ENCODE results near the gene ELP4. TPM values are rescaled to one million over a fixed set of nuclear protein-coding genes. Genes with fewer than 3 reads are reported as not detected.
A peak's percentile ranks its signal among the peaks of the same experiment; 100 is the strongest.

ELP4 gene
- total RNA-seq, 5 donors from 2014 or later (not counting 1 experiment from before 2014, with no cell fraction given): 15.9 to 22.2 (median 17.2) TPM

DNA sequence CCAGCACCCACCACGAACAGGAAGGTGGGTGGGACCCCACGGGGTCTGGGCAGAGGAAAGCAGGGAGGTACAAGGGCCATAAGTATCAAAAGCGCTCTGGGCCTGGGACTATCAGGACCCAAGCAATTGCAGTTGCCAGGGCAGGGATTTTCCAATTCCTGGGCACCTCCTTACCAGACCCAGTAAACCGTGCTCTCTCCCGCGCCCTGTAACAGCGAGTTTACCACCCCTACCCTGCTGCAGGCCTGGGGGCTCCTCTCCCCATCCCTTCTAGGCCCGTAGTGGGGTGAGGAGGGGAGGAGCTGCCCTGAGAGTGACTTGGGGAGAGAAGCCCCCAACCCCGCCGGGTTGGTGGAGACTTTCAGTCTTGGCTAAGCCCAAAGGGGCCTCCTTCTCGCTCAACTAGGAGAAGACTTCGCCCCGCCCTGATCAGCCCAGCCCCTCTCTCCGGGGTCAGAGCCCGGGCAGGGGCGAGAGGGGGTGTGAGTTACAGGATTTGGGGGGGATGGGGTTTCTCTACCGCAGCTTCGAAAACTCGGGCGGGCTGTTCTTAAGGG lies 296.1 kb downstream of the ELP4 start:
- H3K27ac Mint-ChIP-seq: no peak overlapping the region
- no peak for ATAC-seq (replicated peaks in 1 of 4)
- 11% methylated on average over 4 of the region's 20 CpGs for WGBS (ENCODE audit: insufficient coverage)
- Histone ChIP-seq H3K36me3 (ENCODE audit: control insufficient read depth in 2 of 2, extremely low read depth in 1 of 2, insufficient read depth in 1 of 2, low read length in 1 of 2) (no peaks in the 10 kb centered on the region), H3K27me3 (replicated peaks in 1 of 2; ENCODE audit: control insufficient read depth in 2 of 2, extremely low read depth in 1 of 2, insufficient read depth in 2 of 2, low read length in 1 of 2) (peaks cover 30 to 87% of the 10 kb centered on the region in 2 experiments), H3K4me1 (ENCODE audit: control insufficient read depth in 1 of 2, extremely low read depth in 1 of 2, insufficient read depth in 2 of 2, low read length in 2 of 2) (peaks cover 13 to 40% of the 10 kb centered on the region in 2 experiments), H3K4me3 (ENCODE audit: control insufficient read depth in 1 of 2, extremely low read depth in 1 of 2, low read length in 1 of 2) (peak overlapping the region in 1 of 2 donors; percentile 18), H3K9me3 (no peaks in the 10 kb centered on the region), H3K27ac (ENCODE audit: low read length) (no peak overlapping the region)
- H3K4me1 Mint-ChIP-seq: peaks cover 50 to 57% (median 51%) of the 10 kb centered on the region in 3 donors
- CTCF ChIA-PET: no interaction called here
- DNase-seq: no peak
- peaks cover 4% of the 10 kb centered on the region for H3K36me3 Mint-ChIP-seq
- POLR2A ChIA-PET: no interaction called here
- H3K27me3 Mint-ChIP-seq: peaks cover 77 to 83% of the 10 kb centered on the region in 2 donors
- H3K9me3 Mint-ChIP-seq: peaks cover under 1 to 4% (median 4%) of the 10 kb centered on the region in 3 donors
- peak overlapping the region in 1 of 3 donors; percentile 33 for H3K4me3 Mint-ChIP-seq

DNA sequence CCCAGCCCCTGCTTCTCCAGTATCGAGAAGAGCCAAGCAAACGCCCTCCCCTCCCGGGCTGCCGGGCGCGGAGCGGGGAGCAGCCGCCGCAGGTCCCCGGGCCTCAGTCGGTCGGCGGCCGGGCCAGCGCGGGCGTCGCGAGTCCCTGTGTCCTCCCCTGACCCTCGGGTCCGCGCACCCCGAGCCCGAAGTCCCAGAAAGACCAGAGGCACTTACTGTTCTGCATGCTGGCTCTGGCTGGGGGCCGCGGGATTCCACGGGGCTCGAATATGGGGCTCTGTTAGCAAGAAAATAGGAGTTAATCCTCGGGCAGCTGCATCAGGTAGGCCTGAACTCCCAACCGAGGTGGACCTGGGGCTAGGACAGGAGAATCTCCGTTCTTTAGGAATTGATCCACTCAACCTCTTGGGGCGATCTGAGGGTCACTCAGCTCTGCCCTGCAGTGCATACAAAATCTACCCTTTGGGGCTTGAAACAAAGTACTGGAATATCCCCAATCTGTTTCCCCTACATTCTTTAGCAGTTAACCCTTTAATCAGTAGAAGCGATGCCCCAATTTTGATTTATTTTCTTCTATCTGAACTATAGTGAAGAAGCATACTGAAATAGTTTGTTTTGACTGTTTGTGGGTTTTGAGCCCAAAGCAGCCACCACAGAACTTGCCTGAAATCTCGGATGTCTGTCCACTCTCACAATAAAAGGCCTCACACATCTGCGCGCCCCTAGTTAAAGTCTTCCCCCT lies 296.8 kb downstream of the ELP4 start:
- Mint-ChIP-seq H3K27ac (no peak overlapping the region), H3K27me3 (peaks cover 76 to 82% of the 10 kb centered on the region in 2 donors), H3K4me3 (no peak overlapping the region), H3K4me1 (peaks cover 51 to 62% (median 54%) of the 10 kb centered on the region in 3 donors), H3K36me3 (peaks cover 4% of the 10 kb centered on the region), H3K9me3 (peaks cover 0 to 4% (median under 1%) of the 10 kb centered on the region in 3 donors)
- WGBS (ENCODE audit: insufficient coverage): 10% methylated on average over 32 of the region's 36 CpGs
- no peak for ATAC-seq (replicated peaks in 1 of 4)
- no peak overlapping the region for H3K27ac ChIP-seq (ENCODE audit: low read length)
- H3K36me3 ChIP-seq (ENCODE audit: control insufficient read depth in 2 of 2, extremely low read depth in 1 of 2, insufficient read depth in 1 of 2, low read length in 1 of 2): no peaks in the 10 kb centered on the region
- H3K9me3 ChIP-seq: no peaks in the 10 kb centered on the region
- CTCF ChIA-PET: no interaction called here
- H3K4me1 ChIP-seq (ENCODE audit: control insufficient read depth in 1 of 2, extremely low read depth in 1 of 2, insufficient read depth in 2 of 2, low read length in 2 of 2): peaks cover 19 to 46% of the 10 kb centered on the region in 2 experiments
- peaks cover 28 to 87% of the 10 kb centered on the region in 2 experiments for H3K27me3 ChIP-seq (replicated peaks in 1 of 2; ENCODE audit: control insufficient read depth in 2 of 2, extremely low read depth in 1 of 2, insufficient read depth in 2 of 2, low read length in 1 of 2)
- POLR2A ChIA-PET: no interaction called here
- no peak for DNase-seq
- no peak overlapping the region for H3K4me3 ChIP-seq (ENCODE audit: control insufficient read depth in 1 of 2, extremely low read depth in 1 of 2, low read length in 1 of 2)

DNA sequence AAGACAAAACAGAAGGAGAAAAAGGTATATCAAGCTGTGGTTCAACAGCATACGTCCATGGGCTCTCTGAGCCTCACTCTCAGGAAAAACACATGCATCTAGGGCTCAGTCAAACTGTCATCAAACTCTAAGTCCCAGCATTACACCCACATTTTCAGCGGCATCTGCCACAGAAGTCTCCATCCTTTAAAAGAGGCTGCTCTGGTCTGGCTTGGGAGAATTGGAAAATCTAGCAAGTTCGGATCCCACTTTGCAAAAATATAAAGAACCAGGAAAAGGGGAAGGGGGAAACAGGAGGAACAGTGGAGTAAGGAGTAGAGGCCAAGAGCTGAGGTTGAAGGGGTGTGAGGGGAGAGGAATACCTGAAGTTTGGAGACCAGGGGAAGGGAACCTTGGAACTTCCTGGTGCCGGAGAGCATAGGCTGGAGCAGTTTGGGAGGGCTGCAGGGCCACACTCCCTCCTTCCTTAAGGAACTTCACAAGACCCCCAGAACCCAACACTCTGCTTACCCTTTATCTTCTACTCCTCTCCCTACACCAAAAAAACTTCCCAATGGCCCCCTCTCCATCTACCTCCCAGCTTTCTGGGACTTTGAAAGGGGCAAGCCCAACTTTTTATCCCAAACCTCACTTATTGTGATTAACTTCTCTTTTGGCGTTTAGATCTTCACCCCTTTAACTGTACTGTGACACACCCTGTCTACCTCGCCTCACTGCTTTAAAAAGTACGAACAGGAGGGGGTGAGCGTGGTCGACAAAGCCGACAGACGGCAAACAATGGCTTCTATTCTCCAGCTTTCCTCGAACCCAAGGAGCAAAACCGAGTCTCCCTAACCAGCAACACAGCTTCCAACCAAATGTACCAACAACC lies 297.6 kb downstream of the ELP4 start:
- Histone ChIP-seq H3K4me3 (ENCODE audit: control insufficient read depth in 1 of 2, extremely low read depth in 1 of 2, low read length in 1 of 2) (no peak overlapping the region), H3K27me3 (replicated peaks in 1 of 2; ENCODE audit: control insufficient read depth in 2 of 2, extremely low read depth in 1 of 2, insufficient read depth in 2 of 2, low read length in 1 of 2) (peaks cover 24 to 93% of the 10 kb centered on the region in 2 experiments), H3K4me1 (ENCODE audit: control insufficient read depth in 1 of 2, extremely low read depth in 1 of 2, insufficient read depth in 2 of 2, low read length in 2 of 2) (peaks cover 21 to 54% of the 10 kb centered on the region in 2 experiments), H3K27ac (ENCODE audit: low read length) (no peak overlapping the region), H3K9me3 (no peaks in the 10 kb centered on the region), H3K36me3 (ENCODE audit: control insufficient read depth in 2 of 2, extremely low read depth in 1 of 2, insufficient read depth in 1 of 2, low read length in 1 of 2) (no peaks in the 10 kb centered on the region)
- Mint-ChIP-seq H3K4me1 (peaks cover 55 to 68% (median 58%) of the 10 kb centered on the region in 3 donors), H3K36me3 (peaks cover 4% of the 10 kb centered on the region), H3K27ac (peak overlapping the region in 1 of 2 donors; percentile 62), H3K27me3 (peaks cover 76 to 83% of the 10 kb centered on the region in 2 donors), H3K4me3 (peak overlapping the region in 1 of 3 donors; percentile 22), H3K9me3 (peaks cover 0 to 4% (median 0%) of the 10 kb centered on the region in 3 donors)
- POLR2A ChIA-PET: no interaction called here
- DNase-seq: no peak
- no peak for ATAC-seq (replicated peaks in 1 of 4)
- CTCF ChIA-PET: no interaction called here
- 23% methylated on average over 10 of the region's 13 CpGs for WGBS (ENCODE audit: insufficient coverage)

DNA sequence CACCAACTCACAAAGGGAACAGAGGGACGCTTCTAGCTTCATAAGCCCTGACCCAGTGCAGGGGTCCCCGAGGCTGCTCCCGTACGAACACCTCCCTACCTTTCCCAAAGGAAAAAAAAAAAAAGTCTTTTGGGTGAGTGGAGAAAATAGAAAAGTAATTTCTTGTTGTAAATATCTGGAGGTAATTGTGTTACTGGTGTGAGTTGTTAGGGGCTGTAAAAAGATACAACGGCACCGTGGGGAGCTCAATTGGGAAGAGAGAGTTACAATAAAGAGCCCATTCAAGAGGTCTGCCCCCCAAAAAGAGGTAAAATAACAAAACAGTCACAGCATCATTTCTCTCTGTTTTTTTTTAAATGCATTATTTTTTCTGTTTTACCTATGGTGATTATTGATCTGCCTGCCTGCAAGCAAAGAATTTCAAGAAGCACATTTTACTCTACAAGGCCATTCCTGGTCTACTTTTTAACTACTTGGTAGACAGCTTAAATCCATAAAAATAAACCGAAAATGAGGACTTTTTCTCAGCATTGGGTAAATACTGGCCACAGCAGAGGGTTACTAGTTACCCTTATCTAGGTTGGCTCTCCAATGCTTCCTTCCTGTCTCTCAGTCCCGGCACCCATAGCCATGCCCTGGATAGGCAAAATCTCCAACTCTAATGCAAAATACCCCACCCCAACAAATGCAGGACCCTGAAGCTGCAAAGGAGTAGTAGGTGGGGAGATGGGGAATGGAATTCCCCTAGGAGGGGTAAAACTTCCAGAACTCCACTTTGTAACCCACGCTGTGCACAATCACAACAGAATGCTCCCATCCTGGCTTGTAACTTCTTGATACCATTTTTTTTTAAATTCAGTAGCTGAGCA lies 298.5 kb downstream of the ELP4 start:
- peak overlapping the region in 1 of 2 donors; percentile 62 for H3K27ac Mint-ChIP-seq
- no peaks in the 10 kb centered on the region for H3K9me3 ChIP-seq
- POLR2A ChIA-PET: no interaction called here

DNA sequence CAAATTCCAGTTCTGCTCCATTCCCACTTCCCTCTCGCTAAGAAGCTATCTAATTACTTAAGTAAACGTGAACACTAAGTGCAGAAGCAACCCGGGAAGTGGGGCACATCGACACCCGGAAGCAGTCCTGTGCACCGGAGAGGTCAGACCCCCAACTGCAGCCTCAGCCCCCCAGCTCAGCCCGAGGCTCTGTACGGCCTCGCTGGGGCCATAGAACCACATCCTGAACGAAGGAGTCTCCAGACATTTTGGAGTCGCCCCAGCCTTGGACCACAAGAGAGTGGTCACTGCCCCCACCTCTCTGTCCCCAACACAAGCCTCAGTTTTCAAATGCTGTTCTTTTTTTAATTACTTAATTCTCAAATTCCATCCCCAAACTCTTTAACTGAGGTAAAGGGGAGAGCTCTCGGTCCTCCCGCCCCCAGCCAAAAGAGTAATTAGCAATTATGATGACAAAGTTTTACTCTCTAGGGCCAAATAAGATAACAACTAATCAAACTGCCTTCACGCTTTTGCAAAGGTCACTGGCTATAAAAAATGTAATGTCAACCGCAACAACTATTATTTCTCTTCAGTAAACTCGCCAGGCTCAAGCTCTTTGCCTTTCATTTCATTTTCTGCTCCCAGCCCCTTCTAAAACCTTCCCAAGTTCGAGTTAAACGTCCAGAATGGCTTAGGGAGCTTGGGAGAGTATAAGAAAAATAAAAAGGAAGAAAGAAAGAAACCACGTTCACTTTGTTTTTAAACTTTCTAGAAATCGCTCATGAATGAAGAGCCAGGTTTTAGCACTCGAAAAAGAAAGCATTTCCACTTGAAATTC lies 299.4 kb downstream of the ELP4 start:
- CTCF ChIA-PET: no interaction called here
- H3K4me1 ChIP-seq (ENCODE audit: control insufficient read depth in 1 of 2, extremely low read depth in 1 of 2, insufficient read depth in 2 of 2, low read length in 2 of 2): peaks cover 25 to 66% of the 10 kb centered on the region in 2 experiments
- ATAC-seq (replicated peaks in 1 of 4) (no peak), DNase-seq (no peak)
- H3K9me3 Mint-ChIP-seq: no peaks in the 10 kb centered on the region
- POLR2A ChIA-PET: no interaction called here
- H3K4me1 Mint-ChIP-seq: peaks cover 52 to 57% (median 56%) of the 10 kb centered on the region in 3 donors
- no peaks in the 10 kb centered on the region for H3K36me3 Mint-ChIP-seq
- WGBS (ENCODE audit: insufficient coverage): 12% methylated on average over 11 of the region's 21 CpGs
- no peak overlapping the region for H3K27ac ChIP-seq (ENCODE audit: low read length)
- H3K27me3 ChIP-seq (replicated peaks in 1 of 2; ENCODE audit: control insufficient read depth in 2 of 2, extremely low read depth in 1 of 2, insufficient read depth in 2 of 2, low read length in 1 of 2): peaks cover 24 to 95% of the 10 kb centered on the region in 2 experiments
- peaks cover 62 to 76% of the 10 kb centered on the region in 2 donors for H3K27me3 Mint-ChIP-seq
- H3K9me3 ChIP-seq: no peaks in the 10 kb centered on the region
- H3K27ac Mint-ChIP-seq: no peak overlapping the region
- peak overlapping the region; percentile 70 to 82 (median 72) for H3K4me3 Mint-ChIP-seq
- H3K4me3 ChIP-seq (ENCODE audit: control insufficient read depth in 1 of 2, extremely low read depth in 1 of 2, low read length in 1 of 2): no peak overlapping the region
- H3K36me3 ChIP-seq (ENCODE audit: control insufficient read depth in 2 of 2, extremely low read depth in 1 of 2, insufficient read depth in 1 of 2, low read length in 1 of 2): no peaks in the 10 kb centered on the region

More for the DNA sequence above, 298.5 kb downstream of the ELP4 start:
- H3K4me3 Mint-ChIP-seq: peak overlapping the region in 1 of 3 donors; percentile 22
- H3K36me3 ChIP-seq (ENCODE audit: control insufficient read depth in 2 of 2, extremely low read depth in 1 of 2, insufficient read depth in 1 of 2, low read length in 1 of 2): no peaks in the 10 kb centered on the region
- CTCF ChIA-PET: interaction anchor here in 1 of 2 donors (0.7 kb wide), 1 partner anchor 491 kb away, joined by 3 read pairs; no protein-coding TSS in a partner anchor
- peaks cover 24 to 95% of the 10 kb centered on the region in 2 experiments for H3K27me3 ChIP-seq (replicated peaks in 1 of 2; ENCODE audit: control insufficient read depth in 2 of 2, extremely low read depth in 1 of 2, insufficient read depth in 2 of 2, low read length in 1 of 2)
- no peak for ATAC-seq (replicated peaks in 1 of 4)
- no peak overlapping the region for H3K27ac ChIP-seq (ENCODE audit: low read length)
- 0% methylated on average over 1 of the region's 9 CpGs for WGBS (ENCODE audit: insufficient coverage)
- no peak overlapping the region for H3K4me3 ChIP-seq (ENCODE audit: control insufficient read depth in 1 of 2, extremely low read depth in 1 of 2, low read length in 1 of 2)
- peaks cover 4% of the 10 kb centered on the region for H3K36me3 Mint-ChIP-seq
- peaks cover 0 to 4% (median 0%) of the 10 kb centered on the region in 3 donors for H3K9me3 Mint-ChIP-seq
- H3K4me1 Mint-ChIP-seq: peaks cover 56 to 65% (median 60%) of the 10 kb centered on the region in 3 donors
- peaks cover 24 to 63% of the 10 kb centered on the region in 2 experiments for H3K4me1 ChIP-seq (ENCODE audit: control insufficient read depth in 1 of 2, extremely low read depth in 1 of 2, insufficient read depth in 2 of 2, low read length in 2 of 2)
- no peak for DNase-seq
- H3K27me3 Mint-ChIP-seq: peaks cover 71 to 80% of the 10 kb centered on the region in 2 donors

Data from T-cell (primary cell).